K562 (cell line): Measurements from ENCODE around the gene KXD1. TPM values are rescaled to one million over a fixed set of nuclear protein-coding genes. Genes with fewer than 3 reads are reported as not detected.

Experiments used
- ATAC-seq: fragments of 200-7000 bp; cut with Tn5 transposase; 3 replicates; pipeline ENCODE4 v1.9.1; 2020; ENCODE audit warnings: moderate library complexity
- BruUV-seq: library from RNA; stranded (reverse); fragments of 400-500 nt; replicated peaks from 2 replicates; lab custom pipeline; 2021; lab: Mats Ljungman, UMichigan
- CTCF ChIA-PET: fragments of 300-600 bp; formaldehyde crosslinking; extraction: SDS; loops from one replicate; lab custom pipeline; 2021; ENCODE audit warnings: low intra/inter-chr PET ratio; lab: Yijun Ruan, JAX
- POLR2A ChIA-PET: fragments of 300-600, 350-650 bp; sonication (Branson Sonifier 250); formaldehyde crosslinking; extraction: SDS; loops from one replicate; lab custom pipeline; 2021; ENCODE audit warnings: antibody characterized with exemption, inconsistent platforms; lab: Yijun Ruan, JAX
- DNase-seq, 4 experiments: peaks; one replicate each; pipeline versions ENCODE4 v3.0.0 to v3.0.0-alpha.2; 2011 to 2018; ENCODE audit warnings: low spot score in 3 of 4, mixed read lengths in 3 of 4; ENCODE audit errors: extremely low read depth in 1 of 4
- FAIRE-seq: peaks from 2 replicates; lab custom pipeline; 2011; peaks lifted over from hg19 to GRCh38; lab: Jason Lieb, UNC
- H2AFZ ChIP-seq: 2 replicates; pipeline ENCODE4 v1.6.0; 2011; ENCODE audit warnings: low read depth, low read length, control low read depth, inconsistent platforms
- H3K27ac ChIP-seq: fragments of 200-600 bp; 3 replicates; pipeline ENCODE4 v1.8.0; 2011; ENCODE audit warnings: low read depth, mild to moderate bottlenecking, control low read depth, inconsistent platforms, low read length, moderate library complexity, mixed read lengths; ENCODE audit errors: extremely low read depth
- H3K27me3 ChIP-seq, 2 experiments: fragments of 300-600 bp in 1 of 2; 2 replicates in 1 of 2; 3 replicates in 1 of 2; pipeline versions ENCODE4 v1.6.0 to v1.8.0; 2011; ENCODE audit warnings: inconsistent platforms in 2 of 2, low read length in 2 of 2, mild to moderate bottlenecking in 1 of 2, mixed read lengths in 1 of 2, moderate library complexity in 1 of 2; ENCODE audit not compliant: control insufficient read depth in 2 of 2, insufficient read depth in 2 of 2
- H3K36me3 ChIP-seq: fragments of 300-600 bp; 3 replicates; pipeline ENCODE4 v1.8.0; 2011; ENCODE audit warnings: mild to moderate bottlenecking, low read length, inconsistent platforms; ENCODE audit not compliant: control insufficient read depth, insufficient read depth
- H3K4me1 ChIP-seq, 2 experiments: fragments of 200-600 bp in 1 of 2; replicated peaks in 1 of 2; 2 replicates in 1 of 2; 3 replicates in 1 of 2; pipeline versions ENCODE4 v1.5.1 to v1.8.0; 2011; ENCODE audit warnings: inconsistent platforms in 2 of 2, low read length in 2 of 2, mild to moderate bottlenecking in 1 of 2, mixed read lengths in 1 of 2, moderate library complexity in 1 of 2; ENCODE audit not compliant: control insufficient read depth in 2 of 2, insufficient read depth in 2 of 2
- H3K4me2 ChIP-seq: 2 replicates; pipeline ENCODE4 v1.6.1; 2011; ENCODE audit warnings: low read length, control low read depth, inconsistent platforms, mixed read lengths; ENCODE audit not compliant: insufficient read depth
- H3K4me3 ChIP-seq: fragments of 200-600 bp; sonication (generic), shearing (Covaris generic); 2 replicates; pipeline ENCODE4 v1.5.1; 2016; ENCODE audit warnings: control low read depth, inconsistent platforms
- H3K79me2 ChIP-seq: fragments of 200-600 bp; 3 replicates; pipeline ENCODE4 v1.8.0; 2011; ENCODE audit warnings: low read length, inconsistent platforms; ENCODE audit not compliant: control insufficient read depth, insufficient read depth
- H3K9ac ChIP-seq, 2 experiments: 2 replicates each; pipeline versions ENCODE4 v1.6.0 to v1.6.1; 2011; ENCODE audit warnings: low read depth in 2 of 2, low read length in 2 of 2, control low read depth in 1 of 2, inconsistent platforms in 1 of 2, mild to moderate bottlenecking in 1 of 2, mixed read lengths in 1 of 2; ENCODE audit not compliant: insufficient read depth in 1 of 2
- H3K9me1 ChIP-seq: one replicate; pipeline ENCODE4 v1.6.0; 2011; ENCODE audit warnings: inconsistent platforms, mild to moderate bottlenecking, low read length, moderate library complexity; ENCODE audit not compliant: control insufficient read depth, insufficient read depth
- H3K9me3 ChIP-seq: replicated peaks from 2 replicates; pipeline ENCODE4 v1.5.1; 2011; ENCODE audit warnings: low read depth, low read length, inconsistent platforms; ENCODE audit not compliant: control insufficient read depth, insufficient read depth
- H4K20me1 ChIP-seq: replicated peaks from 2 replicates; pipeline ENCODE4 v1.6.1; 2011; ENCODE audit warnings: low read length, inconsistent platforms, mixed read lengths; ENCODE audit not compliant: control insufficient read depth, insufficient read depth
- FOXK1 ChIP-seq: sonication (generic); formaldehyde crosslinking; IDR thresholded peaks from 2 replicates; pipeline ENCODE4 v1.8.0; 2022; ENCODE audit warnings: missing genetic modification reagents, mild to moderate bottlenecking, borderline replicate concordance
- MED1 ChIP-seq: sonication (generic); formaldehyde crosslinking; IDR thresholded peaks from 2 replicates; pipeline ENCODE4 v1.8.1; 2023; ENCODE audit warnings: missing genetic modification reagents, borderline replicate concordance
- RUNX1 ChIP-seq: sonication (generic); IDR thresholded peaks from 2 replicates; pipeline ENCODE4 v1.6.1; 2016; ENCODE audit warnings: antibody characterized with exemption, low read depth
- ZC3H8 ChIP-seq: fragments of 450-650 bp; IDR thresholded peaks from 2 replicates; pipeline ENCODE4 v1.6.1; 2017
- ZNF121 ChIP-seq: sonication (generic); formaldehyde crosslinking; conservative IDR thresholded peaks from 2 replicates; pipeline ENCODE4 v1.8.0; 2022; ENCODE audit warnings: missing genetic modification reagents
- ZNF384 ChIP-seq: IDR thresholded peaks from 2 replicates; pipeline ENCODE4 v1.6.1; 2012; ENCODE audit warnings: low read depth, low read length, improper control_type of control experiment
- WGBS: fragments of 100-300 bp; shearing (Covaris generic); methylation state at CpG from one replicate; pipeline ENCODE4 v1.1.6; 2016; ENCODE audit warnings: low coverage, mixed read lengths; ENCODE audit not compliant: insufficient coverage; ENCODE audit errors: missing lambda C conversion rate; 5-methylcytosine and 5-hydroxymethylcytosine counted together
- in situ Hi-C: fragments of 300-500 bp; cut with MboI; formaldehyde crosslinking; loops from 4 replicates; pipeline ENCODE4 v1.15.0; 2018; ENCODE audit warnings: inconsistent platforms, mixed read lengths
- intact Hi-C: fragments of 100-400 bp; cut with micrococcal nuclease; formaldehyde crosslinking; loops from 2 replicates; pipeline ENCODE4 v1.14.2; 2022
- polyA plus RNA-seq, 8 experiments: library from polyadenylated mRNA; depleted of rRNA in 4 of 8; stranded (reverse) in 5 of 8; unstranded in 3 of 8; fragments of >200 nt; fragmentation: Nextera tagmentation in 2 of 8; fragmentation: Illumina TruSeq in 1 of 8; extraction: Ambion mirVana in 2 of 8; extraction: Trizol in 1 of 8; gene quantifications; 2 replicates each; pipeline versions ENCODE4 v1.2.1 to v1.2.3, GENCODE V29; 2011 to 2014; ENCODE audit warnings: inconsistent platforms in 1 of 8, missing spikeins in 1 of 8
- total RNA-seq, 7 experiments: library from RNA; depleted of rRNA in 6 of 7; stranded (reverse); fragments of >200 nt in 6 of 7; fragmentation: Illumina TruSeq in 2 of 7; extraction: Trizol in 2 of 7; gene quantifications; 2 replicates each; pipeline versions ENCODE4 v1.2.1 to v1.2.3, GENCODE V29; 2011 to 2021; ENCODE audit warnings: low replicate concordance in 1 of 7
- TF ChIP-seq, protein P1 (sequence below), 2 experiments: fragments of 150-350 bp in 1 of 2; IDR thresholded peaks; 2 replicates each; pipeline ENCODE4 v1.6.1; 2012 to 2016; ENCODE audit warnings: low read depth in 2 of 2, low read length in 2 of 2, mild to moderate bottlenecking in 1 of 2, moderate library complexity in 1 of 2
- TF ChIP-seq, protein P2 (sequence below): fragments of 450-650 bp; IDR thresholded peaks from 2 replicates; pipeline ENCODE4 v1.6.1; 2017; ENCODE audit warnings: mild to moderate bottlenecking, moderate library complexity
- TF ChIP-seq, protein P3 (sequence below): IDR thresholded peaks from 2 replicates; pipeline ENCODE4 v1.6.1; 2016; ENCODE audit warnings: missing genetic modification characterization, missing compliant biosample characterization

KXD1 gene
- total and polyA plus RNA-seq, 9 of the 15 experiments (the other 6 are each of a cell fraction or from before 2014, with no cell fraction given), result 21.9 to 210 (median 118) TPM

DNA sequence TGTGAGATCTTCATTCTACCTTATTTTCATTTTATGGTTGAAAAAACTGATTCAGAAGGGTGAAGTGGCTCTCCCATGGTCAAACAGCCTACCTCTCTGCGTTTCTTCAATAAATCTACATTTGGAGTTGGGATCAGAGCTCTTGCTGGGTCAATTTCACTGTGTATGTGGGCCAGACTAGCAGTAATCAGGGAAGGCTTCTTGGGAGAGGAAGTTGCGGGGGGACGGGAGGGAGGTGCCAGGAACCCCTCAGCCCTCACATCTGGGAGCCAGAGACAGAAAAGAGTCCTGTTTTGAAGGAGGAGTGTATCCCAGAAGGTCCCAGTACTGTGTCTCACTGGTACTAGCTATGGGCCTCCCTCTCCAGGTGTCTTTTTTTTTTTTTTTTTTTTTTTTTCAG lies 934 bp downstream of the KXD1 start (continued):
- TF ChIP-seq ZNF121 (CRISPR knock-in tag) (0 out of 2 replicates have a peak, but pooled peaks have one; percentile 5), FOXK1 (CRISPR knock-in tag) (no peak), MED1 (CRISPR knock-in tag) (no peak), ZNF384 (peak; percentile 61)
- TF ChIP-seq, protein P1, sequence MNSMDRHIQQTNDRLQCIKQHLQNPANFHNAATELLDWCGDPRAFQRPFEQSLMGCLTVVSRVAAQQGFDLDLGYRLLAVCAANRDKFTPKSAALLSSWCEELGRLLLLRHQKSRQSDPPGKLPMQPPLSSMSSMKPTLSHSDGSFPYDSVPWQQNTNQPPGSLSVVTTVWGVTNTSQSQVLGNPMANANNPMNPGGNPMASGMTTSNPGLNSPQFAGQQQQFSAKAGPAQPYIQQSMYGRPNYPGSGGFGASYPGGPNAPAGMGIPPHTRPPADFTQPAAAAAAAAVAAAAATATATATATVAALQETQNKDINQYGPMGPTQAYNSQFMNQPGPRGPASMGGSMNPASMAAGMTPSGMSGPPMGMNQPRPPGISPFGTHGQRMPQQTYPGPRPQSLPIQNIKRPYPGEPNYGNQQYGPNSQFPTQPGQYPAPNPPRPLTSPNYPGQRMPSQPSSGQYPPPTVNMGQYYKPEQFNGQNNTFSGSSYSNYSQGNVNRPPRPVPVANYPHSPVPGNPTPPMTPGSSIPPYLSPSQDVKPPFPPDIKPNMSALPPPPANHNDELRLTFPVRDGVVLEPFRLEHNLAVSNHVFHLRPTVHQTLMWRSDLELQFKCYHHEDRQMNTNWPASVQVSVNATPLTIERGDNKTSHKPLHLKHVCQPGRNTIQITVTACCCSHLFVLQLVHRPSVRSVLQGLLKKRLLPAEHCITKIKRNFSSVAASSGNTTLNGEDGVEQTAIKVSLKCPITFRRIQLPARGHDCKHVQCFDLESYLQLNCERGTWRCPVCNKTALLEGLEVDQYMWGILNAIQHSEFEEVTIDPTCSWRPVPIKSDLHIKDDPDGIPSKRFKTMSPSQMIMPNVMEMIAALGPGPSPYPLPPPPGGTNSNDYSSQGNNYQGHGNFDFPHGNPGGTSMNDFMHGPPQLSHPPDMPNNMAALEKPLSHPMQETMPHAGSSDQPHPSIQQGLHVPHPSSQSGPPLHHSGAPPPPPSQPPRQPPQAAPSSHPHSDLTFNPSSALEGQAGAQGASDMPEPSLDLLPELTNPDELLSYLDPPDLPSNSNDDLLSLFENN (IDR thresholded peaks at IDR 0.05; ENCODE audit: low read depth in 2 of 2, low read length in 2 of 2), result no peak

- FAIRE-seq, result no peak
- CTCF ChIA-PET, result no interaction called here
- H3K9ac ChIP-seq, result no peak overlapping the region
Observed at GRCh38 chr19:18559685-18560084, 2.0 kb downstream of the KXD1 start.

More at GRCh38 chr19:18559685-18560084, 2.0 kb downstream of the KXD1 start:
- Histone ChIP-seq H4K20me1 (no peaks in the 10 kb centered on the region), H3K9me1 (no peaks in the 10 kb centered on the region), H2AFZ (no peak overlapping the region), H3K27me3 (no peaks in the 10 kb centered on the region), H3K36me3 (peaks cover 48% of the 10 kb centered on the region; the same call in 2 of the 3 replicates), H3K4me2 (no peak overlapping the region; the same call in 1 of the 2 replicates), H3K9me3 (no peaks in the 10 kb centered on the region), H3K79me2 (peaks cover 44% of the 10 kb centered on the region), H3K4me1 (peaks cover 8 to 18% of the 10 kb centered on the region in 2 experiments; a peak in 4 of 5 replicates), H3K27ac (no peak overlapping the region), H3K4me3 (no peak overlapping the region)
- no peak for TF ChIP-seq RUNX1
- TF ChIP-seq ZC3H8, result no peak
- TF ChIP-seq, protein P2, sequence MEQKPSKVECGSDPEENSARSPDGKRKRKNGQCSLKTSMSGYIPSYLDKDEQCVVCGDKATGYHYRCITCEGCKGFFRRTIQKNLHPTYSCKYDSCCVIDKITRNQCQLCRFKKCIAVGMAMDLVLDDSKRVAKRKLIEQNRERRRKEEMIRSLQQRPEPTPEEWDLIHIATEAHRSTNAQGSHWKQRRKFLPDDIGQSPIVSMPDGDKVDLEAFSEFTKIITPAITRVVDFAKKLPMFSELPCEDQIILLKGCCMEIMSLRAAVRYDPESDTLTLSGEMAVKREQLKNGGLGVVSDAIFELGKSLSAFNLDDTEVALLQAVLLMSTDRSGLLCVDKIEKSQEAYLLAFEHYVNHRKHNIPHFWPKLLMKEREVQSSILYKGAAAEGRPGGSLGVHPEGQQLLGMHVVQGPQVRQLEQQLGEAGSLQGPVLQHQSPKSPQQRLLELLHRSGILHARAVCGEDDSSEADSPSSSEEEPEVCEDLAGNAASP, result no peak
- TF ChIP-seq, protein P3, sequence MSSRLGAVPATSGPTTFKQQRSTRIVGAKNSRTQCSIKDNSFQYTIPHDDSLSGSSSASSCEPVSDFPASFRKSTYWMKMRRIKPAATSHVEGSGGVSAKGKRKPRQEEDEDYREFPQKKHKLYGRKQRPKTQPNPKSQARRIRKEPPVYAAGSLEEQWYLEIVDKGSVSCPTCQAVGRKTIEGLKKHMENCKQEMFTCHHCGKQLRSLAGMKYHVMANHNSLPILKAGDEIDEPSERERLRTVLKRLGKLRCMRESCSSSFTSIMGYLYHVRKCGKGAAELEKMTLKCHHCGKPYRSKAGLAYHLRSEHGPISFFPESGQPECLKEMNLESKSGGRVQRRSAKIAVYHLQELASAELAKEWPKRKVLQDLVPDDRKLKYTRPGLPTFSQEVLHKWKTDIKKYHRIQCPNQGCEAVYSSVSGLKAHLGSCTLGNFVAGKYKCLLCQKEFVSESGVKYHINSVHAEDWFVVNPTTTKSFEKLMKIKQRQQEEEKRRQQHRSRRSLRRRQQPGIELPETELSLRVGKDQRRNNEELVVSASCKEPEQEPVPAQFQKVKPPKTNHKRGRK, result 0 out of 2 replicates have a peak, but pooled peaks have one; percentile 47
- in situ Hi-C loops (no loop called here), intact Hi-C loops (loop anchor here (5.0 kb wide), 1 partner anchor 37 kb away; the partner anchor contains the start of gene ELL)
- DNase-seq (no peak), ATAC-seq (no peak)
- BruUV-seq, result no TSS peak
- POLR2A ChIA-PET, result interaction anchor here (1.1 to 4.7 kb wide), 3 partner anchors 8 to 40 kb away, joined by 3 to 49 read pairs (median 3); partner anchors contain the start of gene UBA52
- 35% methylated on average over 5 of the region's 5 CpGs for WGBS
